Measurements from ENCODE around the gene POLR3H.

The POLR3H gene

DNA sequence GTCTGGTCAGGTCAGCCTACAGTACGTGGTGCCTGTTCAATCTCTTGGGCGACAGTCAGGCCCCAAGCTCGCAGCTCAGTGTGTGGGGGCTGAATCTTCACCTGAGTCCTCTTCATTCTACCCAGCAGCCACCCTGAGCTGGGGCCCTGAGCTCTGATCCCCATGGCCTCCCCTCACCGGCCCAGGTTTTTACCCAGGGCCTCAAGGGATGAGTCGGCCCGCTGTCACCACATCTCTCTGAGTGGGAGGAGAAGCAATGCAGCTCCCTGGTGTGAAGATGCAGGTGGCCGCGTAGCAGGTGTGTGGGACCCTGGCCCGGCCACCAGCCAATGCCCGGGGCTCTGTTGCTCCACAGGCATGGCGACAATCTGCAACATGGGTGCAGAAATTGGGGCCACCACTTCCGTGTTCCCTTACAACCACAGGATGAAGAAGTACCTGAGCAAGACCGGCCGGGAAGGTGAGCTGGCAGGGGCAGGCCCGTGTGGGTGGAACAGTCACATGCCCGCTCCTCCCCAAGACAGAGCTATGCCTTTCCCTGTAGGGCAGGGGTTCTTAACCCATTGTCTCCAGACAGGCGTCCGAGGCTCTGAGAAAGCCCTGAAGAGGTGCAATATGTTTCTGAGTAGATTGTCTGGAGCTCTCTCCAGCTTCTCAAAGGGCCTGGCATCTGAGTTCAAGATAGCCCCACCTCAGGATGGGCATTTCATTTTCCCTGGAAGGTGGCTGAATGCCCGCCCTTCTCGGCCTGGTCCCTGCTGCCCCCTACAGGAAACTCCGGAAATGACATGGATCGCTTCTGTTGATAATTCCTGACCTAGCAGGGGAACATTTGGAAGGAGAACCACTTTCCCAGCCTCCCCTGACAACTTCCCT, 26.9 kb downstream of the POLR3H start:
- Histone ChIP-seq H3K79me2 (ENCODE audit: low read length) (peaks cover 3% of the 10 kb centered on the region; the same call in 1 of the 2 replicates), H4K20me1 (ENCODE audit: insufficient read depth, low read length) (no peaks in the 10 kb centered on the region), H3K9me2 (replicated peaks; ENCODE audit: insufficient read depth, low read length) (no peaks in the 10 kb centered on the region), H2AFZ (ENCODE audit: low read length) (no peak overlapping the region), H3K4me1 (ENCODE audit: low read length) (no peaks in the 10 kb centered on the region), H3K9ac (ENCODE audit: low read length) (no peak overlapping the region), H3K4me3 (ENCODE audit: low read length) (no peak overlapping the region), H3K9me3 (replicated peaks; ENCODE audit: insufficient read depth, low read length) (no peaks in the 10 kb centered on the region), H3K36me3 (replicated peaks; ENCODE audit: insufficient read depth, low read length) (no peaks in the 10 kb centered on the region), H3K27ac (ENCODE audit: low read length) (no peak overlapping the region), H3F3A (ENCODE audit: insufficient read depth, low read length) (peaks cover 5% of the 10 kb centered on the region; the same call in 1 of the 2 replicates), H3K4me2 (ENCODE audit: low read depth, low read length) (no peak overlapping the region), H3K27me3 (replicated peaks; ENCODE audit: insufficient read depth, low read length) (no peaks in the 10 kb centered on the region)
- TF ChIP-seq, protein P1, sequence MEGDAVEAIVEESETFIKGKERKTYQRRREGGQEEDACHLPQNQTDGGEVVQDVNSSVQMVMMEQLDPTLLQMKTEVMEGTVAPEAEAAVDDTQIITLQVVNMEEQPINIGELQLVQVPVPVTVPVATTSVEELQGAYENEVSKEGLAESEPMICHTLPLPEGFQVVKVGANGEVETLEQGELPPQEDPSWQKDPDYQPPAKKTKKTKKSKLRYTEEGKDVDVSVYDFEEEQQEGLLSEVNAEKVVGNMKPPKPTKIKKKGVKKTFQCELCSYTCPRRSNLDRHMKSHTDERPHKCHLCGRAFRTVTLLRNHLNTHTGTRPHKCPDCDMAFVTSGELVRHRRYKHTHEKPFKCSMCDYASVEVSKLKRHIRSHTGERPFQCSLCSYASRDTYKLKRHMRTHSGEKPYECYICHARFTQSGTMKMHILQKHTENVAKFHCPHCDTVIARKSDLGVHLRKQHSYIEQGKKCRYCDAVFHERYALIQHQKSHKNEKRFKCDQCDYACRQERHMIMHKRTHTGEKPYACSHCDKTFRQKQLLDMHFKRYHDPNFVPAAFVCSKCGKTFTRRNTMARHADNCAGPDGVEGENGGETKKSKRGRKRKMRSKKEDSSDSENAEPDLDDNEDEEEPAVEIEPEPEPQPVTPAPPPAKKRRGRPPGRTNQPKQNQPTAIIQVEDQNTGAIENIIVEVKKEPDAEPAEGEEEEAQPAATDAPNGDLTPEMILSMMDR (IDR thresholded peaks at IDR 0.05; ENCODE audit: low read length) = peak; percentile 70
- TF ChIP-seq EZH2phosphoT487 (IDR thresholded peaks at IDR 0.05; ENCODE audit: low read length) (no peak), EZH2 (optimal IDR thresholded peaks at IDR 0.05; ENCODE audit: low read depth, low read length) (no peak)
- DNase-seq = no peak

DNA sequence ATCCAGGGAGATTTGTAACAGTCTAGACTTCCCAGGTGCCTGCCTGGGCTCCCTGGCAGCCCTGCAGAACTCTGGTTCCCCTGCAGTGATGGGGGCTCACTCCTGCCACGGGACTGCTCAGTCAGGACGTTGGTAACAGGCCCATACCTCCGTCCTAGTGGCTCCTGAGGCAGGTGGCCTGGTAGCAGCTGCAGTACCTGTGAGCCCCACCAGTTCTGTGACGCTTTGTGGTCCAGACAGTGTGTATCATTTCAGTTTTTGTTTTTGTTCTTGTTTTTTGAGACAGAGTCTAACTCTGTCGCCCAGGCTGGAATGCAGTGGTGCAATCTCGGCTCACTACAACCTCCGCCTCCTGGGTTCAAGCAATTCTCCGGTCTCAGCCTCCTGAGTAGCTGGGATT, 27.8 kb downstream of the POLR3H start:
- no peaks in the 10 kb centered on the region for H3F3A ChIP-seq (ENCODE audit: insufficient read depth, low read length)
- no peaks in the 10 kb centered on the region for H4K20me1 ChIP-seq (ENCODE audit: insufficient read depth, low read length)
- no peaks in the 10 kb centered on the region for H3K27me3 ChIP-seq (replicated peaks; ENCODE audit: insufficient read depth, low read length)
- H3K4me2 ChIP-seq (ENCODE audit: low read depth, low read length) = no peak overlapping the region
- TF ChIP-seq, protein P1 (IDR thresholded peaks at IDR 0.05; ENCODE audit: low read length) = no peak
- no peak for TF ChIP-seq EZH2 (optimal IDR thresholded peaks at IDR 0.05; ENCODE audit: low read depth, low read length)
- no peaks in the 10 kb centered on the region for H3K9me2 ChIP-seq (replicated peaks; ENCODE audit: insufficient read depth, low read length)
- no peak overlapping the region for H3K9ac ChIP-seq (ENCODE audit: low read length)
- no peak overlapping the region for H2AFZ ChIP-seq (ENCODE audit: low read length)
- H3K4me1 ChIP-seq (ENCODE audit: low read length) = no peaks in the 10 kb centered on the region
- H3K79me2 ChIP-seq (ENCODE audit: low read length) = peaks cover 6% of the 10 kb centered on the region; the same call in 1 of the 2 replicates
- no peak overlapping the region for H3K27ac ChIP-seq (ENCODE audit: low read length)
- no peaks in the 10 kb centered on the region for H3K9me3 ChIP-seq (replicated peaks; ENCODE audit: insufficient read depth, low read length)
- DNase-seq = no peak
- no peaks in the 10 kb centered on the region for H3K36me3 ChIP-seq (replicated peaks; ENCODE audit: insufficient read depth, low read length)
- no peak overlapping the region for H3K4me3 ChIP-seq (ENCODE audit: low read length)

DNA sequence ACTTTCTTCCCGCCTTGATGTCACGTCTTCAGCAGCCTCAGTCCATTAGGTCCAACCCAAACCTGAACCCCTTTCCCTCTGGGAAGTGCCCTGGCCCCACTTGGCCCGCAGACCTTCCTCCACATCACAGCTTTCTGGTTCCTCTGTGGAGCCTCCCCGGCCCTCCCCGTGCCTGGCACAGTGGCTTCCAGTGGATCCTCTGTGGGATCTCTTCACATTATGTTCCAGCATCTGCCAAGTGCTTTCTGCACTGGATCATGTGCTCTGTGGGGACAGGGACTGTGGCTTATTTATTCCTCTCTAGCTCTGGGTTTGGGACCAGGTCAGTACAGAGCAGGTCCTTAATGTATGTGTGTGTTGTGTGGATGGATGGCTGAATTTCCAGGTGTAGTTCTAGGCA, 30.9 kb downstream of the POLR3H start:
- Histone ChIP-seq H3K9me3 (replicated peaks; ENCODE audit: insufficient read depth, low read length) (no peaks in the 10 kb centered on the region), H3K4me1 (ENCODE audit: low read length) (no peaks in the 10 kb centered on the region), H3K9ac (ENCODE audit: low read length) (no peak overlapping the region), H3F3A (ENCODE audit: insufficient read depth, low read length) (no peaks in the 10 kb centered on the region), H3K4me2 (ENCODE audit: low read depth, low read length) (no peak overlapping the region), H3K4me3 (ENCODE audit: low read length) (no peak overlapping the region), H3K36me3 (replicated peaks; ENCODE audit: insufficient read depth, low read length) (0 out of 2 replicates have a peak, but pooled peaks cover under 1% of the 10 kb centered on the region), H3K27ac (ENCODE audit: low read length) (no peak overlapping the region), H3K79me2 (ENCODE audit: low read length) (peaks cover 27% of the 10 kb centered on the region), H3K27me3 (replicated peaks; ENCODE audit: insufficient read depth, low read length) (no peaks in the 10 kb centered on the region), H4K20me1 (ENCODE audit: insufficient read depth, low read length) (no peaks in the 10 kb centered on the region), H3K9me2 (replicated peaks; ENCODE audit: insufficient read depth, low read length) (no peaks in the 10 kb centered on the region), H2AFZ (ENCODE audit: low read length) (no peak overlapping the region)
- TF ChIP-seq EZH2 (optimal IDR thresholded peaks at IDR 0.05; ENCODE audit: low read depth, low read length) = no peak
- TF ChIP-seq, protein P1 (IDR thresholded peaks at IDR 0.05; ENCODE audit: low read length) = no peak
- no peak for TF ChIP-seq EZH2phosphoT487 (IDR thresholded peaks at IDR 0.05; ENCODE audit: low read length)
- DNase-seq = no peak
